Mesendoderm (in vitro differentiated cells): Measurements from ENCODE around the gene GNB2.
"Not testable (repeated sequence)": the region's sequence is repeated elsewhere in the genome, so short reads cannot be mapped to it uniquely, and the experiment has no call there.

ENCODE experiments used
- DNase-seq: peaks from one replicate; pipeline ENCODE4 v3.0.0; 2013
- H2AK5ac ChIP-seq: 2 replicates; pipeline ENCODE4 v1.6.1; 2013; ENCODE audit warnings: low read length, inconsistent platforms
- H2BK120ac ChIP-seq: 2 replicates; pipeline ENCODE4 v1.6.1; 2013; ENCODE audit warnings: low read depth, mild to moderate bottlenecking, low read length, moderate library complexity, mixed read lengths
- H2BK15ac ChIP-seq: replicated peaks from 2 replicates; pipeline ENCODE4 v1.6.1; 2013; ENCODE audit warnings: low read depth, mild to moderate bottlenecking, moderate library complexity
- H2BK5ac ChIP-seq: 2 replicates; pipeline ENCODE4 v1.6.1; 2013; ENCODE audit warnings: low read length, inconsistent platforms
- H3K18ac ChIP-seq: 2 replicates; pipeline ENCODE4 v1.6.1; 2013; ENCODE audit warnings: mild to moderate bottlenecking, low read length, mixed read lengths
- H3K23ac ChIP-seq: one replicate; pipeline ENCODE4 v1.6.1; 2013; ENCODE audit warnings: low read length
- H3K27ac ChIP-seq: 2 replicates; pipeline ENCODE4 v1.5.1; 2013; ENCODE audit warnings: low read depth, mild to moderate bottlenecking, inconsistent platforms, low read length, moderate library complexity
- H3K27me3 ChIP-seq: 2 replicates; pipeline ENCODE4 v1.6.1; 2013; ENCODE audit warnings: low read length, control low read depth, mild to moderate bottlenecking, inconsistent platforms; ENCODE audit not compliant: insufficient read depth, poor library complexity
- H3K36me3 ChIP-seq: 2 replicates; pipeline ENCODE4 v1.6.1; 2013; ENCODE audit warnings: low read length, inconsistent platforms; ENCODE audit not compliant: control insufficient read depth, insufficient read depth
- H3K4ac ChIP-seq: one replicate; pipeline ENCODE4 v1.6.1; 2013; ENCODE audit warnings: low read depth, mild to moderate bottlenecking, low read length, moderate library complexity
- H3K4me1 ChIP-seq: 2 replicates; pipeline ENCODE4 v1.6.1; 2013; ENCODE audit warnings: low read depth, low read length, inconsistent platforms; ENCODE audit not compliant: control insufficient read depth
- H3K4me2 ChIP-seq: 2 replicates; pipeline ENCODE4 v1.6.1; 2013; ENCODE audit warnings: low read length
- H3K4me3 ChIP-seq: 2 replicates; pipeline ENCODE4 v1.5.1; 2013; ENCODE audit warnings: mild to moderate bottlenecking, low read length
- H3K56ac ChIP-seq: one replicate; pipeline ENCODE4 v1.6.1; 2013; ENCODE audit warnings: low read length
- H3K79me1 ChIP-seq: 2 replicates; pipeline ENCODE4 v1.6.1; 2013; ENCODE audit warnings: low read length, inconsistent platforms
- H3K79me2 ChIP-seq: 2 replicates; pipeline ENCODE4 v1.6.1; 2013; ENCODE audit warnings: mild to moderate bottlenecking, low read length; ENCODE audit not compliant: control insufficient read depth, insufficient read depth
- H3K9ac ChIP-seq: 2 replicates; pipeline ENCODE4 v1.6.1; 2013; ENCODE audit warnings: low read length, inconsistent platforms
- H4K5ac ChIP-seq: one replicate; pipeline ENCODE4 v1.6.1; 2013; ENCODE audit warnings: low read length
- H4K8ac ChIP-seq: one replicate; pipeline ENCODE4 v1.6.1; 2013; ENCODE audit warnings: low read depth, mild to moderate bottlenecking, control low read depth, low read length, moderate library complexity
- WGBS: extraction: QIAGEN DNeasy Blood & Tissue Kit; methylation state at CpG from one replicate; pipeline ENCODE4 v1.1.7; 2013; ENCODE audit warnings: low lambda C conversion rate, missing lambda C conversion rate; ENCODE audit not compliant: insufficient coverage; ENCODE audit errors: extremely low coverage; 5-methylcytosine and 5-hydroxymethylcytosine counted together

Gene GNB2

DNA sequence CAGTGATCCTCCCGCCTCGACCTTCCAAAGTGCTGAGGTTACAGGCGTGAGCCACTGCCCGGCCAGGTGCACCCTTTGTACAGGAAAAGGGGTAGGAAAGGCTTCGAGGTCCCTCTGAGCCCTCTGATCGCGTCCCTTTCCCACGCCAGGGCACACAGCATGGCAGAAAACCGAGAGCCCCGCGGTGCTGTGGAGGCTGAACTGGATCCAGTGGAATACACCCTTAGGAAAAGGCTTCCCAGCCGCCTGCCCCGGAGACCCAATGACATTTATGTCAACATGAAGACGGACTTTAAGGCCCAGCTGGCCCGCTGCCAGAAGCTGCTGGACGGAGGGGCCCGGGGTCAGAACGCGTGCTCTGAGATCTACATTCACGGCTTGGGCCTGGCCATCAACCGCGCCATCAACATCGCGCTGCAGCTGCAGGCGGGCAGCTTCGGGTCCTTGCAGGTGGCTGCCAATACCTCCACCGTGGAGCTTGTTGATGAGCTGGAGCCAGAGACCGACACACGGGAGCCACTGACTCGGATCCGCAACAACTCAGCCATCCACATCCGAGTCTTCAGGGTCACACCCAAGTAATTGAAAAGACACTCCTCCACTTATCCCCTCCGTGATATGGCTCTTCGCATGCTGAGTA lies 33.3 kb downstream of the GNB2 start:
- Histone ChIP-seq H3K4me2 (peak overlapping the region; percentile 88), H4K5ac (no peak overlapping the region), H2AK5ac (no peak overlapping the region), H3K9ac (peak overlapping the region; percentile 96), H3K4ac (no peak overlapping the region), H3K36me3 (peaks cover 3% of the 10 kb centered on the region), H3K27ac (no peak overlapping the region), H2BK5ac (no peak overlapping the region), H3K4me3 (peak overlapping the region; percentile 97), H3K79me2 (peaks cover 18% of the 10 kb centered on the region), H3K27me3 (no peaks in the 10 kb centered on the region), H3K79me1 (peaks cover 5% of the 10 kb centered on the region), H3K18ac (no peak overlapping the region), H3K56ac (peak overlapping the region; percentile 98), H3K4me1 (peaks cover 4% of the 10 kb centered on the region), H2BK120ac (no peak overlapping the region), H2BK15ac (no peak overlapping the region), H3K23ac (peak overlapping the region; percentile 3), H4K8ac (no peak overlapping the region)
- DNase-seq = no peak
- WGBS = no CpG with 5 or more reads among the region's 34 CpGs

DNA sequence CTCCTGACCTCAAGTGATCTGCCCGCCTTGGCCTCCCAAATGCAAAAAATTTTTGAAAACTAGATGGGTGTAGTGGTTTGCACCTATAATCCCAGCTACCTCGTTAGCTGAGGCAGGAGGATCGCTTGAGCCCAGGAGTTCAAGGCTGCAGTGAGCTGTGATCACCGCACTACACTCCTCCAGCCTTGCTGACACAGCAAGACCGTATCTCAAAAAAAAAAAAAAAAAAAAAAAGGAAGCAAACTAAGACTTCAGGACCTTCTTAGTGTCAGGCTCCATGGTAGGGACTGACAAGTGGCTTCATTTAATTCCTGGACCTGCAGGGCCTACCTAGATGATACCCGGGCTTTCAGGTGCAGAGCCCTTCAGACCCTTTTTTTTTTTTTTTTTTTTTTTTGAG lies 34.9 kb downstream of the GNB2 start:
- no peak overlapping the region for H2BK5ac ChIP-seq
- H3K18ac ChIP-seq = no peak overlapping the region
- no CpG with 5 or more reads among the region's 6 CpGs for WGBS
- H3K4me2 ChIP-seq = no peak overlapping the region
- no peaks in the 10 kb centered on the region for H3K27me3 ChIP-seq
- DNase-seq = no peak
- H3K9ac ChIP-seq = no peak overlapping the region
- H3K27ac ChIP-seq = no peak overlapping the region
- no peak overlapping the region for H2BK120ac ChIP-seq
- no peak overlapping the region for H4K5ac ChIP-seq
- H3K79me1 ChIP-seq = peaks cover 5% of the 10 kb centered on the region
- no peak overlapping the region for H2BK15ac ChIP-seq
- H3K56ac ChIP-seq = no peak overlapping the region
- no peak overlapping the region for H3K23ac ChIP-seq
- H4K8ac ChIP-seq = no peak overlapping the region
- no peak overlapping the region for H3K4ac ChIP-seq
- H3K4me1 ChIP-seq = peaks cover 4% of the 10 kb centered on the region
- peaks cover 3% of the 10 kb centered on the region for H3K36me3 ChIP-seq
- H3K79me2 ChIP-seq = peaks cover 18% of the 10 kb centered on the region
- no peak overlapping the region for H3K4me3 ChIP-seq
- no peak overlapping the region for H2AK5ac ChIP-seq

DNA sequence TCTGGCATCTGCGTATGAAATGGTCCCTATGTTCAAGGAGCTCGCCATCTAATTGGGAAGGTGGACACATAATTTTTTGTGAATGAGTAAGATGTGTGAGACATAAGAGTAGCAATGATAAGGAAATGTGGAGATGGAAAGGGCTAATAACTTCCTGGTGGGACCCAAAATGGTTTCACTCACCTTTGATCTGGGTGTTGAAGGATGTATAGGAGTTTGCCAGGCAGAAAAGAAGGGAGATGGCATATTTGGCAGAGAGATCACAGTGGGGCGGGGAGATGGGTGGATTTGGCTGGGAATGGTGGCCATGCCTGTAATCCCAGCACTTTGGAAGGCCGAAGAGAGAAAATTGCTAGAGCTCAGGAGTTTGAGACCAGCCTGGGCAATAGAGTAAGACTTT lies 36.9 kb downstream of the GNB2 start:
- H2AK5ac ChIP-seq = no peak overlapping the region
- no peak overlapping the region for H4K5ac ChIP-seq
- no peaks in the 10 kb centered on the region for H3K27me3 ChIP-seq
- no peak overlapping the region for H2BK120ac ChIP-seq
- no CpG with 5 or more reads among the region's 4 CpGs for WGBS
- no peak overlapping the region for H4K8ac ChIP-seq
- H3K79me1 ChIP-seq = peaks cover 5% of the 10 kb centered on the region
- no peak overlapping the region for H2BK5ac ChIP-seq
- H3K27ac ChIP-seq = no peak overlapping the region
- no peak for DNase-seq
- H3K4me2 ChIP-seq = no peak overlapping the region
- no peak overlapping the region for H3K4ac ChIP-seq
- no peak overlapping the region for H3K56ac ChIP-seq
- no peak overlapping the region for H3K4me3 ChIP-seq
- H3K9ac ChIP-seq = no peak overlapping the region
- H2BK15ac ChIP-seq = no peak overlapping the region
- H3K23ac ChIP-seq = no peak overlapping the region
- peaks cover 4% of the 10 kb centered on the region for H3K4me1 ChIP-seq
- H3K36me3 ChIP-seq = peaks cover 3% of the 10 kb centered on the region
- H3K18ac ChIP-seq = no peak overlapping the region
- H3K79me2 ChIP-seq = peaks cover 18% of the 10 kb centered on the region

DNA sequence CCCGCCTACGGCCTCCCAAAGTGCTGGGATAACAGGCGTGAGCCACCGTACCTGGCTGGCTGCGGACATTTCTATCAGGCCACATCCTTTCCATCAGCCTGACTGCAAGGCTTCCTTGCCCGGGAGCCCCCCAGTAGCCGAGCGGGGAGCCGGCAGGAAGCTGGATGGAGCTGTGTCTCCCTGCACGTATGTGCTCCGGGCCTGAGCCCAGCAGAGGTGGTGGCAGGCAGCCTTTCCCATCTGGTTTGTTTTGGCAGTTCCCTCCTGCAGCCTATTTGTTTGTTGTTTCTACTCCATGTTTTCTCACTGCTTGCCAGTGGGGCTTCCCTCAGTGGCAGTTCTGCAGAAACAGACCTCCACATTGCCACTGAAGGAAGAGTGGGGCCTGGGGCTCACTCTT lies 37.8 kb downstream of the GNB2 start:
- no peak overlapping the region for H3K4ac ChIP-seq
- H3K9ac ChIP-seq = no peak overlapping the region
- no peak overlapping the region for H2BK120ac ChIP-seq
- WGBS = no CpG with 5 or more reads among the region's 11 CpGs
- H3K79me2 ChIP-seq = peaks cover 13% of the 10 kb centered on the region
- H2BK5ac ChIP-seq = no peak overlapping the region
- no peak overlapping the region for H3K56ac ChIP-seq
- H4K8ac ChIP-seq = no peak overlapping the region
- no peak overlapping the region for H3K4me3 ChIP-seq
- no peak overlapping the region for H2BK15ac ChIP-seq
- peaks cover 3% of the 10 kb centered on the region for H3K36me3 ChIP-seq
- H3K4me2 ChIP-seq = no peak overlapping the region
- DNase-seq = no peak
- no peak overlapping the region for H3K27ac ChIP-seq
- H3K27me3 ChIP-seq = no peaks in the 10 kb centered on the region
- no peak overlapping the region for H2AK5ac ChIP-seq
- peaks cover 5% of the 10 kb centered on the region for H3K79me1 ChIP-seq
- H3K18ac ChIP-seq = no peak overlapping the region
- no peak overlapping the region for H4K5ac ChIP-seq
- no peak overlapping the region for H3K23ac ChIP-seq
- peaks cover 4% of the 10 kb centered on the region for H3K4me1 ChIP-seq

DNA sequence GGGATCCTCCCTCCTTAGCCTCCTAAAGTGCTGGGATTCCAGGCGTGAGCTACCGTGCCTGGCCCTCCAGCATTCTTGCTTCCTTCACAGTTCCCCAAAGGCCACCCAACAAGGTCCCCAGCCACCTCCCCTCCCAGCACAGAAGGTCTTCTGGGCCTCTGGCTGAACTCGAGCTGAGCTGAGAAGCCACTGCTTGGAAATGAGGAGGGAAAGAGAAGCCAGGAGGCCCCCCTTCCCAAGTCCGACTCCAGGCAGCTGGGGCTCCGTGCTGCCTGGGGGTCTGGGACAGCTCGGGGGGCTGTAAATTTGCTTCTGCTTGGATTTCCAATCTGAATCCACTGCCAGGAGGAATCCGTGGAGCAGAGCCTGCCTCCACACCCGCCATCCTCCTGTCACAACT lies 41.2 kb downstream of the GNB2 start:
- H3K23ac ChIP-seq = no peak overlapping the region
- H3K79me2 ChIP-seq = no peaks in the 10 kb centered on the region
- no peaks in the 10 kb centered on the region for H3K36me3 ChIP-seq
- no peak overlapping the region for H4K5ac ChIP-seq
- DNase-seq = no peak
- no peak overlapping the region for H3K4me2 ChIP-seq
- H4K8ac ChIP-seq = no peak overlapping the region
- no peaks in the 10 kb centered on the region for H3K79me1 ChIP-seq
- no peak overlapping the region for H3K4me3 ChIP-seq
- H3K4ac ChIP-seq = no peak overlapping the region
- no CpG with 5 or more reads among the region's 8 CpGs for WGBS
- no peak overlapping the region for H3K9ac ChIP-seq
- no peak overlapping the region for H3K27ac ChIP-seq
- H3K27me3 ChIP-seq = peaks cover 3% of the 10 kb centered on the region
- H2BK5ac ChIP-seq = no peak overlapping the region
- no peak overlapping the region for H3K56ac ChIP-seq
- H2BK120ac ChIP-seq = no peak overlapping the region
- no peak overlapping the region for H2BK15ac ChIP-seq
- H3K4me1 ChIP-seq = no peaks in the 10 kb centered on the region
- H3K18ac ChIP-seq = no peak overlapping the region
- H2AK5ac ChIP-seq = no peak overlapping the region

DNA sequence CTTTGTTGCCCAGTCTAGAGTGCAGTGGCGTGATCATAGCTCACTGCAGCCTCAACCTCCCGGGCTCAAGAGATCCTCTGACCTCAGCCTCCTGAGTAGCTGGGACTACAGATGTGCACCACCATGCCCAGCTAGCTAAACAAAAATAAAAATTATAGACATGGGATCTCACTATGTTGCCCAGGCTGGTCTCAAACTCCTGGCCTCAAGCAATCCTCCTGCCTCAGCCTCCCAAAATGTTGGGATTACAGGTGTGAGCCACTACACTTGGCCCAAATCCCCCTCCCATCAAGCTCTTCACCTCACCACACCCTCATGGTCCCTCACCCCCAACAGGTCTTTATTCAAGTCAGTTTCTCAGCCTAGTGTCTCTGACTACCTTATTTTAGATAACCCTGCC lies 43.5 kb downstream of the GNB2 start:
- H3K23ac ChIP-seq, H2BK5ac ChIP-seq, H3K36me3 ChIP-seq, H3K4me1 ChIP-seq, H3K9ac ChIP-seq, H2AK5ac ChIP-seq, H3K4ac ChIP-seq, DNase-seq, H3K18ac ChIP-seq, H4K8ac ChIP-seq, H3K79me2 ChIP-seq, H2BK120ac ChIP-seq, H3K27ac ChIP-seq, H4K5ac ChIP-seq, H3K79me1 ChIP-seq, H3K4me2 ChIP-seq, H2BK15ac ChIP-seq, H3K56ac ChIP-seq, H3K4me3 ChIP-seq: not testable (repeated sequence)
- no CpG with 5 or more reads among the region's 2 CpGs for WGBS
- H3K27me3 ChIP-seq = peaks cover 18% of the 10 kb centered on the region
